GM08714 (cell line): ENCODE results near the gene NAALADL2.

Experiments used
- H3K4me3 ChIP-seq: fragments of 200-500 bp; sonication (Bioruptor generic); 2 replicates; pipeline ENCODE4 v1.5.1; 2014; ENCODE audit warnings: mild to moderate bottlenecking, low read length, inconsistent platforms
- ZNF274 ChIP-seq: IDR thresholded peaks from 2 replicates; pipeline ENCODE4 v1.6.1; 2012; ENCODE audit warnings: mild to moderate bottlenecking, low read depth, low read length

Gene NAALADL2

DNA sequence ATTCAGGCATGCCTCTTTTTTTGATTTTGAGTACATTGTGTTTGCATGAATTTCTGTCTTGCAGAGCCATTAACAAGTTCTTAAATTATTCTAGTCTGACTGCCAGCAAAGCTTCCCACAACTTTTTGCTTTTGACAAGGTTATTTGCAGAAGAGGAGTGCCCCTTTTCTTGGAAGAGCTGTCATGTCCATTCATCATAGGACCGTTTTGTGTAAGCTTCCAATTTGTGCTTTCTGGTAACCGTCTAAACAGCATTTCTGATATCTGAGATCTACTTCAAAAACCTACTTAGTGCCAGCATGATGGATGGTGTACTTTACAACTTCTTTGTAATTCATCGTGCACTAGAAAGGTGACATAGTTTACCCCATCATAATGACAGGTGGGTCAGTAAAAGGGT, 379.7 kb downstream of the NAALADL2 start:
- no peak overlapping the region for H3K4me3 ChIP-seq
- TF ChIP-seq ZNF274: no peak

DNA sequence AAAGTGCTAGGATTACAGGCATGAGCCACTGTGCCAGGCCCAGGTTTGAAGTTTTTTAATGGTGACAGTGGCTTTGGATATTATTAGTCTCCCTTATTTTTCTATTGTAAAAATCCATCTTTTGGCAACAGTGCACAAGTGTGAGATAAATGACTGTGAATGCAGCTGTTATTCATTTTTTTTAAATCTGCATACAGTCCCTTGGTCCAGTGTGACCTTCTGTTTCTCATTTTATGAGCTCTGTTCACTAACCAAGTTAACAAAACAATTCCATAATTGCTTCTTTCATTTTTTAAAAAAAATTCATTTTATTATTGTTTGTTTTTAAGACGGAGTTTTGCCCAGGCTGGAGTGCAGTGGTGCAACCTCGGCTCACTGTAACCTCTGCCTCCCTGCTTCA, 381.8 kb downstream of the NAALADL2 start:
- TF ChIP-seq ZNF274: no peak
- H3K4me3 ChIP-seq: no peak overlapping the region

DNA sequence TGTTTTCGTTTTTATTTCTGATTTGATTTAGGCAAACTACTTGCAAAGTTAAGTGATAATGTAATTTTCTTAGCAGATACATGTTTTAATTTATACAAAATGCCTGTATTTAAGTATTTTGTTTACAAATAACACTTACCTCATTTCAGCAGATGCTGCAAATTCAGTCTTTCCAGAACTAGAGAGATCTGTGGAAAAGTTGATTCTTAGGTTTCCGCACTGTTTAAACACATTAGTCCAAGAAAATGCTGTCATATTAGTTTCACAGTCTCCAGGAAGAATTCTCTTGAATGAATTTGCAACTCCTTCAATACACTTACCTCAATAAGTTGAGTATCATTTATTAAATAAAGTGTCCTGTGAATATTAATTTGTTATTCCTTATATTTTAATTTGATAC, 383.1 kb downstream of the NAALADL2 start:
- no peak overlapping the region for H3K4me3 ChIP-seq
- TF ChIP-seq ZNF274: no peak

DNA sequence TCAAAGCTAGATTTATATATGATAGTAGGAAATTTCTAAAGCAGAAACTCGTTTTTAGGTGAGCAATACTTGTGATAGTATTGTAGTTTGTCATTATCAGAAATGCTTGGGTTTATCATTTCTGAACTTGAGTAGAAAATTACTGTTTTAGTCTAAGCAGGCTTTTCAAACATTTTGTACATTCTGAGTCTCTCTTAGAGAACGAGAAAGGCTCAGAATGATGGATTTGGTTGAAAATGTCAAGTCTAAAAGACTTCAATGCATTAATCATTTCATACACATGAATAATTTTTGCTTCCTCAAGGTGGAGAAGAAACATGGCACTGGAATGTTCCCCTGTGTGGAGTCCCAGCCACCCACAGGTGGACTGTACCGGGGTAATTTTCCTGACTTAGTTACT, 387.1 kb downstream of the NAALADL2 start:
- no peak for TF ChIP-seq ZNF274
- no peak overlapping the region for H3K4me3 ChIP-seq

GRCh38 chr3:175246766-175247165, 387.6 kb downstream of the NAALADL2 start:
- no peak for TF ChIP-seq ZNF274
- H3K4me3 ChIP-seq: no peak overlapping the region

DNA sequence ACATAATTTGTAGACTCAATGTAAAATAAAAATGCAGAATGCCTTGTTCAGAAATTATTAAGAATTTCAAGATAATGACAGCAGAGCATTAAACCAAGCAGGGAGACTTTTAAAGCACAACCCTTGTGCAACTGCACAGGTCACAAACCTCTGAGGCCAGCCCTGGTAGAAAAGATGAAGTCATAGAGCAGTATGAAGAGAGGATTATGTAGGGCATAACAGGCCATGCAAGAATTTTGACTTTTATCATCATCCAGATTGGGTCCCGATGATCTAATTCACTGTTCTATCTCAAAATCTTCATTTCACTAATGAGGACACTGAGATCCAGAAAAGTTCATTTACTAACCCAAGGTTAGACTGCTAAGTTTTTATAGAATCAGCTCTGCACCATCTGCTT, 388.5 kb downstream of the NAALADL2 start:
- no peak overlapping the region for H3K4me3 ChIP-seq
- no peak for TF ChIP-seq ZNF274

- no peak for TF ChIP-seq ZNF274
- H3K4me3 ChIP-seq: no peak overlapping the region
These were observed 389.7 kb downstream of the NAALADL2 start for GRCh38 chr3:175248832-175249231.

DNA sequence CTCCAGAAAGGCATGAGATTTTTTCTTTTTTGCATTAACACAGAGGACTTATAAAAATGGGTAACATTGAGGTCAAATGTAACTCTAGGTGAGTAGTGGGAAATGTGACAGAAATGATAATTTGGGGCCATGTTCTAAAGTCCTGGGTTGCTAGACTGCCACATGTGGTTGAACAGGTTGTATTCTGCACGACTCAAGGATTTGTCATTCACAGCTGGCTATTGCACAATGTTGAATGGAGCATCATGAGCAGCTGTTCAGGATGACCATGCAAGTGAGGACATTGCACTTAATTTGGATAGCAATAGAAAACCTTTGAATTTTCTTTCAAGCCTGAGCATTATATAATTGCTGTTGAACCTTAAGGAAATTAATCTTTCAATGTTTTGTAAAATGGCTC, 396.6 kb downstream of the NAALADL2 start:
- H3K4me3 ChIP-seq: no peak overlapping the region
- no peak for TF ChIP-seq ZNF274

DNA sequence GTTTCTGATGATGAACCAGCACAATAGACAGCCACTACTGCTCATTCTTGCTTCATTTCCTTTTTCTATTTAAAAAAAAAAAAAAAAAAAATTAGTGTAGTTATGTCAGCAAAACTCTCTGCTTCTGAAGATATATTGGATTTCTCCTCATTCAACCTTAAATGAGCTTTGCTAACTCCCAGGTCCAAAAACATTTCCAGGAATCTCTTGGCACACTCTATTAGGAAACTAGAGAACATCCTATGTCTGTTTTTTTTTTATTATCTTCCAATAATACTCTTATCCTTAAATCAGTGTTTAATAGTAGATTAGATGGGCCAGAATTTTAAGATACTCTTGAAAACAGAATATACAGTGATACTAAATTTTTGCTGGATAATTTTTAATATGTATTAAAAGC, 398.0 kb downstream of the NAALADL2 start:
- H3K4me3 ChIP-seq: no peak overlapping the region
- TF ChIP-seq ZNF274: no peak

DNA sequence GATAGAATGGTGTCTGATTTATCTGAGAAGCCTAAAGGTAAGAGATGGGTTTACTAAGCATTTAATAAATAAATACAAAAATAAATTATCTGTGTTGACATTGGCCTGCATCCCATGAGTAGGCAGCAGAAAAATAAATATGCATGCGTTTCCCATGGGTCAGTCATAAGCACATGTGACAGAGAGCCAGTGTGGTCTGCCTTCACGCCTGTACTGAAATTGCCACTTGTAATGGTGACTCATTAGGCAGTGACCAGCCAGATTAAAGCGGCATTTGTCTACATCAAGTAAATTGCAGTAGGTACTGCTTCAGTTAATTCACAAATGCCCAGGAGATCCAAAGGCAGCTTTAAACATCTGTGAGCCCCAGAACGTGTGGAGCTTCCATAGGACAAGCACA, 399.6 kb downstream of the NAALADL2 start:
- H3K4me3 ChIP-seq: no peak overlapping the region
- TF ChIP-seq ZNF274: no peak

GRCh38 chr3:175260145-175260794, 401.1 kb downstream of the NAALADL2 start:
- H3K4me3 ChIP-seq: no peak overlapping the region
- TF ChIP-seq ZNF274: no peak

DNA sequence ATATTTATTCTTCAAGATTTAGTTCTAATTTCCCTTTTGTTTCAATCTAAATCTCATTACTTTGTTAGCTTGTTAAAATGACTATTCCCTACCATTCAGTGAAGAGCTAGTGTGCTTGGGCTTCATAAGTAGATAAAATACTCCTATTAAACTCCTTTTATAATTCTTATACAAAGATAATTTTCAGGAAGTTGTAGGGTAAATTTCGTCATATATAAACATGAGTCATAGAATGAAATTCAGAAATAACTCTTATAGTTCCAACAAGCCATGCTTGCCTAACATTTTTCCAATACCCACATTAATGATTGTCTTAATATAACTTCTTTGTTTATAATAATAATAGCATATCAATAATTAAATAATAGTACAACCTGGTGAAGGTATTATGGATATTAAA, 407.3 kb downstream of the NAALADL2 start:
- TF ChIP-seq ZNF274: no peak
- no peak overlapping the region; the same call in 1 of the 2 replicates for H3K4me3 ChIP-seq

GRCh38 chr3:175267121-175267531, 408.0 kb downstream of the NAALADL2 start:
- TF ChIP-seq ZNF274: no peak
- no peak overlapping the region; the same call in 1 of the 2 replicates for H3K4me3 ChIP-seq

DNA sequence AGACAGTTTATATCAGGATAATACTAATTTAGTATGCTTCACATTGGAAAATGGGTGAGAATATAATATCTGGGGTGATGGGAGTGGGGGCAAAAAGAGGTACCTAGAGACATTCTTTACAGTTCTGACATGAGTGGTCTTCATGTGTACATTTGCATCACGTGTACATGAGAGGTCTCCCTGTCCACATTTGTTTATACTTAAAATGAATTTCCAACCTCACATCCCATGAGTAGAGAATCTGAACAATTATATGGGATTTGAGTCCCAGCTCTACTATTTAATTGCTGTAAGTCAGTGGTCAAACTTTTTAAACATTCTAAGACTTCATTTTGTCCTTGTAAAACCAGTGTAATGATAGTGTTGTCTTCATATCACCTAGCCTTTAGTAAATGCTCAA, 408.4 kb downstream of the NAALADL2 start:
- TF ChIP-seq ZNF274: no peak
- no peak overlapping the region for H3K4me3 ChIP-seq

DNA sequence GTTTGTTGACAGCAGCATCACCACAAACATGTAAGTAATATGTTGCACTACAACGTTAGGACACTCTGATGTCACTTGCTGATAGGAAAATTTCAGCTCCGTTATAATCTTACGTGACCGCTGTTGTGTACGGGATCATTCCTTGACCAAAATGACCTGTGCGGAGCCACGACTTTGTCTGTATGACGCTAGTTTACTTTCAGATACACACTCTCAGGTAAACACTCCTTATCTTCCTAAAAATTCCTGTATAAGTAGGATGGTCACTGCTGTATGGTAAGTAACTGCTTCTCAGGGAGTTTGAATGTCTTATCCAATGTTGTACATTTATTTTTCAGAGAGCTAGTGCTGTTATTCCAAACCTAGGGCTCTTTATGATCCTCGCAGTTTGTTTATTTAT, 410.3 kb downstream of the NAALADL2 start:
- TF ChIP-seq ZNF274: no peak
- H3K4me3 ChIP-seq: peak overlapping the region; percentile 22; the same call in 1 of the 2 replicates
